ENCODE measurements around the gene SLC35F5.
"Not testable (repeated sequence)": the region's sequence is repeated elsewhere in the genome, so short reads cannot be mapped to it uniquely, and the experiment has no call there.

SLC35F5 gene

GRCh38 chr2:113755835-113756354, 547 bp downstream of the SLC35F5 start:
- no peak for DNase-seq (ENCODE audit: low spot score)

GRCh38 chr2:113755035-113755834, 1.2 kb downstream of the SLC35F5 start:
- DNase-seq (ENCODE audit: low spot score), result peak; percentile 17

GRCh38 chr2:113754160-113754559, 2.3 kb downstream of the SLC35F5 start:
- no peak for DNase-seq (ENCODE audit: low spot score)

- DNase-seq (ENCODE audit: low spot score), result no peak
These were observed 6.1 kb downstream of the SLC35F5 start for GRCh38 chr2:113750385-113750784.

GRCh38 chr2:113741091-113741490, 15.4 kb downstream of the SLC35F5 start:
- no peak for DNase-seq (ENCODE audit: low spot score)

GRCh38 chr2:113739849-113740248, 16.6 kb downstream of the SLC35F5 start:
- no peak for DNase-seq (ENCODE audit: low spot score)

- DNase-seq (ENCODE audit: low spot score), result no peak
These were observed 22.3 kb downstream of the SLC35F5 start for GRCh38 chr2:113734185-113734584.

- DNase-seq (ENCODE audit: low spot score), result no peak
These were observed 32.4 kb downstream of the SLC35F5 start for GRCh38 chr2:113724010-113724409.

GRCh38 chr2:113723411-113723810, 33.0 kb downstream of the SLC35F5 start:
- DNase-seq (ENCODE audit: low spot score), result no peak

- peak; percentile 12 for DNase-seq (ENCODE audit: low spot score)
These were observed 36.3 kb downstream of the SLC35F5 start for GRCh38 chr2:113720167-113720566.

- DNase-seq (ENCODE audit: low spot score), result peak; percentile 30
These were observed 40.2 kb downstream of the SLC35F5 start for GRCh38 chr2:113716291-113716690.

GRCh38 chr2:113712941-113713340, 43.5 kb downstream of the SLC35F5 start:
- DNase-seq (ENCODE audit: low spot score), result no peak

GRCh38 chr2:113711851-113712250, 44.6 kb downstream of the SLC35F5 start:
- no peak for DNase-seq (ENCODE audit: low spot score)

- no peak for DNase-seq (ENCODE audit: low spot score)
These were observed 47.4 kb downstream of the SLC35F5 start for GRCh38 chr2:113709022-113709421.

GRCh38 chr2:113707106-113707505, 49.3 kb downstream of the SLC35F5 start:
- DNase-seq (ENCODE audit: low spot score), result no peak

- no peak for DNase-seq (ENCODE audit: low spot score)
These were observed 50.4 kb downstream of the SLC35F5 start for GRCh38 chr2:113705982-113706523.

- not testable (repeated sequence) for DNase-seq (ENCODE audit: low spot score)
These were observed 52.0 kb downstream of the SLC35F5 start for GRCh38 chr2:113704300-113704993.

GRCh38 chr2:113703386-113704299, 52.8 kb downstream of the SLC35F5 start:
- DNase-seq (ENCODE audit: low spot score), result no peak

- DNase-seq (ENCODE audit: low spot score), result peak; percentile 77
These were observed 56.1 kb downstream of the SLC35F5 start for GRCh38 chr2:113700186-113700841.

GRCh38 chr2:113698892-113699447, 57.5 kb downstream of the SLC35F5 start:
- DNase-seq (ENCODE audit: low spot score), result no peak

GRCh38 chr2:113698251-113698650, 58.2 kb downstream of the SLC35F5 start:
- DNase-seq (ENCODE audit: low spot score), result not testable (repeated sequence)

Measured in hepatic stellate cell (primary cell).